GM18502 (cell line): ENCODE measurements around the gene TSHZ3.

Experiments
- ATAC-seq: cut with Tn5 transposase; IDR thresholded peaks from one replicate; pipeline ENCODE4 v1.9.1; 2021; ENCODE audit warnings: mild to moderate bottlenecking; ENCODE audit not compliant: unreplicated experiment, poor library complexity

The TSHZ3 gene

GRCh38 chr19:31349160-31349881 is at the start of gene TSHZ3:
TSHZ3 (minus strand) TSS chr19:31349436; CDS start chr19:31349219, 217 bp downstream.
- no peak for ATAC-seq

GRCh38 chr19:31397308-31397707 is 48.1 kb upstream of the TSHZ3 start:
- no peak for ATAC-seq

- ATAC-seq, result no peak
Observed at GRCh38 chr19:31392464-31392863, 43.2 kb upstream of the TSHZ3 start.

GRCh38 chr19:31391518-31391917 is 42.3 kb upstream of the TSHZ3 start:
- ATAC-seq, result no peak

GRCh38 chr19:31390711-31391110 is 41.5 kb upstream of the TSHZ3 start:
- no peak for ATAC-seq

GRCh38 chr19:31389874-31390273 is 40.6 kb upstream of the TSHZ3 start:
- ATAC-seq, result no peak

- no peak for ATAC-seq
Observed at GRCh38 chr19:31387717-31388301, 38.6 kb upstream of the TSHZ3 start.

GRCh38 chr19:31386806-31387205 is 37.6 kb upstream of the TSHZ3 start:
- no peak for ATAC-seq

- no peak for ATAC-seq
Observed at GRCh38 chr19:31385744-31386143, 36.5 kb upstream of the TSHZ3 start.

- no peak for ATAC-seq
Observed at GRCh38 chr19:31383553-31383952, 34.3 kb upstream of the TSHZ3 start.

- no peak for ATAC-seq
Observed at GRCh38 chr19:31380854-31381253, 31.6 kb upstream of the TSHZ3 start.

- no peak for ATAC-seq
Observed at GRCh38 chr19:31378404-31378803, 29.2 kb upstream of the TSHZ3 start.

GRCh38 chr19:31377736-31378135 is 28.5 kb upstream of the TSHZ3 start:
- ATAC-seq, result no peak

- ATAC-seq, result no peak
Observed at GRCh38 chr19:31372246-31372781, 23.1 kb upstream of the TSHZ3 start.

GRCh38 chr19:31370216-31370615 is 21.0 kb upstream of the TSHZ3 start:
- ATAC-seq, result no peak

- ATAC-seq, result no peak
Observed at GRCh38 chr19:31364963-31365362, 15.7 kb upstream of the TSHZ3 start.

GRCh38 chr19:31361728-31362127 is 12.5 kb upstream of the TSHZ3 start:
- ATAC-seq, result no peak

GRCh38 chr19:31357315-31357673 is 8.1 kb upstream of the TSHZ3 start:
- ATAC-seq, result no peak

- no peak for ATAC-seq
Observed at GRCh38 chr19:31356587-31357314, 7.5 kb upstream of the TSHZ3 start.

- no peak for ATAC-seq
Observed at GRCh38 chr19:31355665-31356289, 6.5 kb upstream of the TSHZ3 start.
